ENCODE measurements around the gene ATP5MC2.
"Not testable (repeated sequence)": the region's sequence is repeated elsewhere in the genome, so short reads cannot be mapped to it uniquely, and the experiment has no call there.

The ATP5MC2 gene

GRCh38 chr12:53644133-53644532 lies 31.8 kb downstream of the ATP5MC2 start:
- no peak for DNase-seq

- DNase-seq, result no peak
These were observed 32.5 kb downstream of the ATP5MC2 start for GRCh38 chr12:53643232-53643979.

- DNase-seq, result no peak
These were observed 37.8 kb downstream of the ATP5MC2 start for GRCh38 chr12:53638057-53638456.

GRCh38 chr12:53636641-53637040 lies 39.2 kb downstream of the ATP5MC2 start:
- DNase-seq, result no peak

- DNase-seq, result not testable (repeated sequence)
These were observed 40.2 kb downstream of the ATP5MC2 start for GRCh38 chr12:53635708-53636107.

GRCh38 chr12:53631721-53632120 lies 44.2 kb downstream of the ATP5MC2 start:
- no peak for DNase-seq

GRCh38 chr12:53627919-53628318 lies 48.0 kb downstream of the ATP5MC2 start:
- DNase-seq, result no peak

GRCh38 chr12:53626702-53627169 lies 49.1 kb downstream of the ATP5MC2 start:
- no peak for DNase-seq

GRCh38 chr12:53625946-53626701 lies 49.8 kb downstream of the ATP5MC2 start, which contains the start of gene ATF7:
ATF7 (minus strand) TSS chr12:53626382; CDS start chr12:53601000, 25,382 bp downstream.
- DNase-seq, result peak; percentile 91

GRCh38 chr12:53625373-53625945 lies 50.4 kb downstream of the ATP5MC2 start:
- peak; percentile 30 for DNase-seq

GRCh38 chr12:53624956-53625355 lies 50.9 kb downstream of the ATP5MC2 start:
- no peak for DNase-seq

- no peak for DNase-seq
These were observed 51.4 kb downstream of the ATP5MC2 start for GRCh38 chr12:53624458-53624857.

GRCh38 chr12:53623548-53624385 lies 52.1 kb downstream of the ATP5MC2 start:
- peak; percentile 34 for DNase-seq

GRCh38 chr12:53622724-53623123 lies 53.2 kb downstream of the ATP5MC2 start:
- DNase-seq, result no peak

- no peak for DNase-seq
These were observed 57.6 kb downstream of the ATP5MC2 start for GRCh38 chr12:53618275-53618674.

GRCh38 chr12:53617700-53618099 lies 58.2 kb downstream of the ATP5MC2 start:
- DNase-seq, result no peak

- DNase-seq, result no peak
These were observed 58.9 kb downstream of the ATP5MC2 start for GRCh38 chr12:53616950-53617349.

Measured in kidney glomerular epithelial cell (primary cell).